Heart left ventricle (tissue), 13 donors: ENCODE measurements around the gene MYLK2.

Source experiments
- POLR2A ChIP-seq, 2 donors: fragments of 450-650 bp; IDR thresholded peaks; one replicate each; pipeline ENCODE4 v1.6.1; 2017; ENCODE audit warnings: antibody characterized with exemption in 2 of 2, mild to moderate bottlenecking in 2 of 2, moderate library complexity in 2 of 2
- TF ChIP-seq, protein P1 (sequence below), 12 donors: fragments of 200-600 bp; sonication (generic) in 4 of 12; IDR thresholded peaks; one replicate each; pipeline versions ENCODE4 v1.5.0 to v1.8.0; 2018 to 2022; ENCODE audit warnings: antibody characterized with exemption in 12 of 12, mild to moderate bottlenecking in 5 of 12
- donor health status: ischemic (EF 13 %, LVEDD 7.1; RV severe dilation, severe dysfunction).
- donor health status: DM: no; HTN: yes; CAD: no.
- donor health status: DM: no; HTN: no; CAD: no.
- donor health status: ischemic (EF 25% LVEDD 6.9; RV normal size, moderate dysfunction).
- donor health status: ischemic (EF 25% LVEDD 5.7; RV mildly dilated, moderate dysfunction).
- donor health status: ischemic (EF 35%, LVEDD 5.7; RV mildly dilated, moderate dysfunction).
- donor health status: nonischemic (EF 11% LVEDD 7.7; RV severe dilation, severe dysfunction).
- donor health status: DM: yes; HTN: yes; CAD: no.
- donor health status: PGD.
- donor health status: ischemic (EF 29% LVEDD 5.4; RV normal size, mild dysfunction).
- donor health status: nonischemic (EF 23%, LVEDD 6.1; RV moderate dilation, normal function).

DNA sequence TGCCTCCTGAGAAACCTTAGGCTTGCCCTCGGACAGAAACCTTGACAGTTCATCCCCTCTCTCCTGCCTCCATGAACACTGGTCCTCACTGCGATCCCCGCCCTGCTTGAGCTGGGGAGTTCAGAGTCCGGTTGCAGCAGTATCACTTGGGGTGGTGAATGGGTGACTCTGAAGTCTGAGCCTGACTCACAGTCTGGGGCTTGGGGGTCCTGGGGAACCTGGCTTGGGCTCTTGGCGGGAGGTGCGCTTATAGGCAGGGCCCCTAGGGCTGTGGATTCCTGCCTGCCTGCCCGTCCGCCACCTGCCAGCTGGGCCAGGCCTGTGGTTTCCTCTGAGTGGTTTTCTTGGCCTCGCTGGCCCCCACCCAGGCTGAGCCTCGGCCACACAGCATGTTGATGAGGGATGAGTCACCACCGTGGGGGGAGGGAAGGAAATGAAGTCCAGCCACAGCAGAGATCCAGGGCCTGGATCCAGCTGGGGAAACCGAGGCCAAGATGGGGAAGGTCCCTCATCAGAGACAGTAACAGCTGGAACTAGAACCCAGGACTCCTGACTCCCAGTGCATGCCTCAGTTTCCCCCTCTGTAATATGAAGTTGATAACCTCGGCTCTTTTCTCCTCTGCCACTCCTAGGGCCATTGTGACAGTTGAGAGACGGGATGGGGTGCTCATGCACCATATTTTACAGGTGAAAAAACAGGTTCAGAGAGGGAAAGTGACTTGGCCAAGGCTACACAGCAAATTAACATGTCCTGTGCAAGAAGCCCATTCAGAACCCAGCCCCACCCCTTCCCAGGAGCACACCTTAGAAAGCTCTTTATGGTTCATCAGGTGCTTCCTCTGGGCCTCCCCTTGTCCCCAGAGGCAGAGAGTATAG, 17.1 kb downstream of the MYLK2 start:
- TF ChIP-seq POLR2A (IDR thresholded peaks at IDR 0.05): no peak
- TF ChIP-seq, protein P1, sequence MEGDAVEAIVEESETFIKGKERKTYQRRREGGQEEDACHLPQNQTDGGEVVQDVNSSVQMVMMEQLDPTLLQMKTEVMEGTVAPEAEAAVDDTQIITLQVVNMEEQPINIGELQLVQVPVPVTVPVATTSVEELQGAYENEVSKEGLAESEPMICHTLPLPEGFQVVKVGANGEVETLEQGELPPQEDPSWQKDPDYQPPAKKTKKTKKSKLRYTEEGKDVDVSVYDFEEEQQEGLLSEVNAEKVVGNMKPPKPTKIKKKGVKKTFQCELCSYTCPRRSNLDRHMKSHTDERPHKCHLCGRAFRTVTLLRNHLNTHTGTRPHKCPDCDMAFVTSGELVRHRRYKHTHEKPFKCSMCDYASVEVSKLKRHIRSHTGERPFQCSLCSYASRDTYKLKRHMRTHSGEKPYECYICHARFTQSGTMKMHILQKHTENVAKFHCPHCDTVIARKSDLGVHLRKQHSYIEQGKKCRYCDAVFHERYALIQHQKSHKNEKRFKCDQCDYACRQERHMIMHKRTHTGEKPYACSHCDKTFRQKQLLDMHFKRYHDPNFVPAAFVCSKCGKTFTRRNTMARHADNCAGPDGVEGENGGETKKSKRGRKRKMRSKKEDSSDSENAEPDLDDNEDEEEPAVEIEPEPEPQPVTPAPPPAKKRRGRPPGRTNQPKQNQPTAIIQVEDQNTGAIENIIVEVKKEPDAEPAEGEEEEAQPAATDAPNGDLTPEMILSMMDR (IDR thresholded peaks at IDR 0.05): no peak
